ENCODE results near the gene ACSL5.
"Not testable (repeated sequence)": the region's sequence is repeated elsewhere in the genome, so short reads cannot be mapped to it uniquely, and the experiment has no call there.

Gene ACSL5

GRCh38 chr10:112464074-112464473 is 90.2 kb downstream of the ACSL5 start:
- not testable (repeated sequence) for DNase-seq (ENCODE audit: low read depth in 2 of 2)

- DNase-seq (ENCODE audit: low read depth in 2 of 2), result no peak
Observed at GRCh38 chr10:112465299-112465883, 91.5 kb downstream of the ACSL5 start.

GRCh38 chr10:112466802-112467201 is 92.9 kb downstream of the ACSL5 start:
- no peak for DNase-seq (ENCODE audit: low read depth in 2 of 2)

- no peak for DNase-seq (ENCODE audit: low read depth in 2 of 2)
Observed at GRCh38 chr10:112467541-112468075, 93.7 kb downstream of the ACSL5 start.

GRCh38 chr10:112471878-112472487 is 98.1 kb downstream of the ACSL5 start:
- peak; percentile 20 to 24 for DNase-seq (ENCODE audit: low read depth in 2 of 2)

DNA sequence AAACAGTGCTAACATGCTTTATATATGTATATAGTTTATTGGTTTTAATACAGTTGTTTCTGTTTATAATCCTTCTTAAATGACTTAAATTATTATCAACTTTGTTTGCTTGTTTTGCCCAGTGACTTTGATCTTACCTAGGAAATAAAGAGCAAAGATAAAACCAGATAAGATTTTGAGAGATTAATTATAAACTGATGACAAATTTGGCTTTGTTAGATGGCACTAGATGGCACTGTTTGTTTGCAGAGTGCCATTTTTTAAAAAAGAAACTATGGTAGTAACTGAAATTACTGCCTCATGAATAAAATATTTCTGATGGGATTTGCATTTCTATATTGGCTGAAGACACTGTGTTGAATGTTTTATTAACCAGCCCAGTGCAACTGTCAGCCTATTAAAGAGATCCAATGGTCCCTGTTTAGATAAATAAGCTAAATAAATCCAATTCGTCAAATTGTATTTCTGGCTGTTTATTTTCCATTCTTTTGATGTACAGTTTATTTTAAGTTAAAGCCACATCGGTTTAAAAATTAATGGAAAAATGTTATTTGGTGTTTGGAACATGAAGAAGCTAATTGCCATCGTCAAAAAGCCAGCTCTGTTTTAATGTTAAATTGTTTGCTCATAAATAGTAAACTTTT is 101.8 kb downstream of the ACSL5 start:
- DNase-seq (ENCODE audit: low read depth in 2 of 2), result no peak
